Body of pancreas (tissue), 4 donors: Measurements from ENCODE around the gene COQ4.

Source experiments
- CTCF ChIP-seq, 7 experiments: fragments of 450-650 bp in 4 of 7; fragments of 200-600 bp in 3 of 7; sonication (generic) in 3 of 7; IDR thresholded peaks; one replicate each; pipeline ENCODE4 v1.5.1; 2016 to 2019; ENCODE audit warnings: antibody characterized with exemption in 7 of 7
- POLR2A ChIP-seq, 3 donors: fragments of 450-650 bp; IDR thresholded peaks; one replicate each; pipeline ENCODE4 v1.6.1; 2016; ENCODE audit warnings: antibody characterized with exemption in 3 of 3, mild to moderate bottlenecking in 2 of 3

GRCh38 chr9:128370367-128370751 is 47.7 kb downstream of the COQ4 start:
- TF ChIP-seq CTCF (IDR thresholded peaks at IDR 0.05) (no peak), POLR2A (IDR thresholded peaks at IDR 0.05) (no peak)
